ENCODE results near the gene AP3D1.

The AP3D1 gene

DNA sequence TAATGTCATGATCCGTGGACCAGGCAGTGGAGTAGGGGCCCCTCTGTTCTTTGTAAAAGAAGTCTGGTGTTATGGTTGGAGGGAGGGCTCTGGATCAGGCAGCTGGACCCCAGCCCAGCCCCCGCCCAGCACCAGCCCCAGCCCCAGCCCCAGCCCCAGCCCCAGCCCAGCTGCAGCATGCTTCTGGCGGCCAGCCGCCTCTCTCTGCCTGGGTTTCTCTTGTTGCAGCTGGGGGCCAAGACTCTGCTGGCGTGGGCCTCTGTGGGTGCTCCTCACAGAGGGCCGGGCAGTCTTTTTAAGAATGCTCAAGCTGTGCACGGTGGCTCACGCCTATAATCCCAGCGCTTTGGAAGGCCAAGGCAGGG lies 30.2 kb upstream of the AP3D1 start:
- DNase-seq (ENCODE audit: low spot score), result no peak

- no peak for DNase-seq (ENCODE audit: low spot score)
Observed at GRCh38 chr19:2180881-2181632, 29.7 kb upstream of the AP3D1 start.

- no peak for DNase-seq (ENCODE audit: low spot score)
Observed at GRCh38 chr19:2180114-2180513, 28.7 kb upstream of the AP3D1 start.

GRCh38 chr19:2179095-2179494 lies 27.7 kb upstream of the AP3D1 start:
- DNase-seq (ENCODE audit: low spot score), result no peak

- DNase-seq (ENCODE audit: low spot score), result no peak
Observed at GRCh38 chr19:2176337-2176994, 25.1 kb upstream of the AP3D1 start.

GRCh38 chr19:2175742-2176141 lies 24.4 kb upstream of the AP3D1 start:
- DNase-seq (ENCODE audit: low spot score), result no peak

- no peak for DNase-seq (ENCODE audit: low spot score)
Observed at GRCh38 chr19:2173767-2174577, 22.6 kb upstream of the AP3D1 start.

- DNase-seq (ENCODE audit: low spot score), result no peak
Observed at GRCh38 chr19:2173388-2173766, 22.0 kb upstream of the AP3D1 start.

- peak; percentile 84 for DNase-seq (ENCODE audit: low spot score)
Observed at GRCh38 chr19:2171349-2172145, 20.2 kb upstream of the AP3D1 start.

DNA sequence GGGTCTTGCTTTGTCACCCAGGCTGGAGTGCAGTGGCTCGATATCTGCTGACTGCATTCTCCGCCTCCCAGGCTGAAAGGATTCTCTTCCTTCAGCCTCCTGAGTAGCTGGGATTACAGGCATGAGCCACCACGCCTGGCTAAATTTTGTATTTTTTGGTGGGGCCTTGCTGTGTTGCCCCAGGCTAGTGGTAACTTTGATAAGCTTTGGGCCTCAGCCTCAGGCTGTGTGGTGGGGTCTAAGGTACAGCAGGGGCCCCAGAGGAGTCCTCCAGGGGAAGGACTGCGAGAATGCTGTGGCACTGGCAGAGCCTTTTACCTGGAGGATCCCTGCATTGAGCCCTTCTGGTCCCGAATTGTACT lies 19.6 kb upstream of the AP3D1 start:
- no peak for DNase-seq (ENCODE audit: low spot score)

GRCh38 chr19:2170219-2170618 lies 18.9 kb upstream of the AP3D1 start:
- DNase-seq (ENCODE audit: low spot score), result no peak

DNA sequence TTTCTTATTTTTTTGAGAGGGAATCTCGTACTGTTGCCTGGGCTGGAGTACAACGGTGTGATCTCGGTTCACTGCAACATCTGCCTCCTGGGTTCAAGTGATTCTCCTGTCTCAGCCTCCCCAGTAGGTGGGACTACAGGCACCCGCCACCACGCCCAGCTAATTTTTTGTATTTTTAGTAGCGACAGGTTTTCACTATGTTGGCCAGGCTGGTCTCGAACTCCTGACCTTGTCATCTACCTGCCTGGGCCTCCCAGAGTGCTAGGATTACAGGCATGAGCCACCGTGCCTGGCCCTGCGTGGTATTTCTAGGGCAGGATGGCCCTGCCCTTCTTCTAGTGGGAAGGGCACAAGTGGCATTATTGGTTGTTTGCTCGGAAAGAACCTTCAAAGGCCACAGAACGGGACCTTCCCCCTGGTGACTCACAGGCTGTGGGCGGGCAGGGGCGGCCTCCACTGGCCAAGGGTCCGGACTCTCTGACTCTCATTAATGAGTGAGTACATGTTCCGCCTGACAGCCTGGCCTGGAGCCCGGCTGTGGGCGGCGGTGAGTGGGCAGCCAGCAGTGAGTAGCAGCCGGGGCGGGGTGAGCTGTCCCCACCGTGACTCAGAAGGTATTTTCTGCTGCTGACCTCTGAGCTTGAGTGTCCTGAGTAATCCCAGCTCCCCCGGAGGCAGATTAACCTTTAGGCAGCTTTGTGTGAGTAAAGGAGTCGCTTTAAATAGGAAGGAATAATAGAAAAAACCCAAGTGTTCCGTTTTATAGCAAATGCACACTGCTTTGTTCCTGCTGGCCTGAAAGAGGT lies 17.5 kb upstream of the AP3D1 start:
- peak; percentile 39 for DNase-seq (ENCODE audit: low spot score)

DNA sequence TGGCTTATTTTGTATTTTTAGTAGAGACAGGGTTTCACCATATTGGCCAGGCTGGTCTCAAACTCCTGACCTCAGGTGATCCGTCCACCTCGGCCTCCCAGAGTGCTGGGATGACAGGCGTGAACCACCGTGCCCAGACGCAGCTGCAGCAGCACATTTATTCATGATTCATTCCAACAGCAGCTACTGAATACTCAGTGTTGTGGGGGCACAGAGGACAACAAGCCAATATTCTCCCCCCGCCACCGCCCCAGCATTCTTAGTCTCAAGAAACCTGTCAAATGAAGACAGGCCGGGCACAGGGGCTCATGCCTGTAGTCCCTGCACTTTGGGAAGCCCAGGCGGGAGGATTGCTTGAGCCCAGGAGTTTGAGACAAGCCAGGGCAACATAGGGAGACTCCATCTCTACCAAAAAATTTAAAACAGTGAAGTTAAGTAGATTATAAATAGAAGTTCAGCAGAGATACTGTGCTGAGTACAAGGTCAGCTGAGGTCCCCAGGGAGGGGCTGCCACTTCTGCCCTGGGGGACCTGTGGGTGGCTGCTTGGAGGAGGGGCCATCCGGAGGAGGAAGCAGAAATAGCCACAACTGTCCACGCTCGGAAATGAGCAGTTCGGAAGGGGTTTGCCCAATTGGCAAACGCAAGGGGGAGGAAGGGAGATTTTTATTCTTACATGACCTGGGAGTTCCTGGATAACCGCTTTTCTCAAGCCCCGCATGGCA lies 16.7 kb upstream of the AP3D1 start:
- DNase-seq (ENCODE audit: low spot score), result peak; percentile 67

DNA sequence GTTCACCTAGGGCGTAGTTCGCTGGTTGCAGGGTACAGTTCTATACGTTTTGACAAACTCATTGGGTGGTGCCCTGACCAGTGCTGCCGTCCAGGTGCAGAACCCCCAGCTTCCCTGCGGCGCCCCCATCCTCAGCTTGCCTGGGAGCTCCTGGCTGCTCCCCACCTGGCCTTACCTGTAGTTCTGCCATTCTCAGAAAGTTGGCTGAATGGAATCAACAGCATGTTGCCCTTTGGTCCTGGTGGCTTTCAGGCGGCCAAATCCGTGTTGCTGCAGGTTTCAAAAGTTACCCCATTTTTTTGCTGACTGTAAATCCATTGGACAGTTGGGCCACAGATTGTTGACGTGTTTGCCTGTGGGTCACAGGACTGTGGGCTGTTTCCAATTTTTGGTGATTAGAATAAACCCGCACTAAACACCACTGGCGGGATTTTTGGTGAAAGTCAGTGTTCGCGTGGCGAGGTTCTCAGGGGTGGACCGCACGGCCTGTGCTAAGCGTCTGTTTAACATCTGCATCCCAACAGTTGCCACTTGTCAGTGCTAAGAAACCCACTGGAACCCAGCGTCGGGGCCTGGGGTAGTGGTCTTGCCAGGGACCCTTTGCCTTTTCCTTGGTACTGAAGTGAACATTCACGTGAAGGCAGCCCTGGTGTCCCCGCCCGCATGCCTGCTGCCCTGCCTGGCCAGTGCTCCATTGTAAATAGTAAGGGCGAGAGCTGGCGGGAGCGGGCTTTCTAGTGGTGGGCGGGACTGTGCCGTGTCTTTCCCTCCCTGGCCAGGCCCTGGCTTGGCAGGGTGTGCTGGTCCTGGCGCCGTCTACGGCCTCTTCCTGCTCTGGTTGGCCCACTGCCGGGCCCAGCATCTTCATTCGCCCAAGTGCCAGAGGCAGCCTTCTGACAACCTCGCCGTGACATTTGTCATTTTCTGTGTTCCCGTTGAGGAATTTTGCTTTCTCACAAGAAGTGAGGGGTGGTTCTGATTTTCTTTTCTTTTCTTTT lies 15.7 kb upstream of the AP3D1 start:
- DNase-seq (ENCODE audit: low spot score), result no peak

DNA sequence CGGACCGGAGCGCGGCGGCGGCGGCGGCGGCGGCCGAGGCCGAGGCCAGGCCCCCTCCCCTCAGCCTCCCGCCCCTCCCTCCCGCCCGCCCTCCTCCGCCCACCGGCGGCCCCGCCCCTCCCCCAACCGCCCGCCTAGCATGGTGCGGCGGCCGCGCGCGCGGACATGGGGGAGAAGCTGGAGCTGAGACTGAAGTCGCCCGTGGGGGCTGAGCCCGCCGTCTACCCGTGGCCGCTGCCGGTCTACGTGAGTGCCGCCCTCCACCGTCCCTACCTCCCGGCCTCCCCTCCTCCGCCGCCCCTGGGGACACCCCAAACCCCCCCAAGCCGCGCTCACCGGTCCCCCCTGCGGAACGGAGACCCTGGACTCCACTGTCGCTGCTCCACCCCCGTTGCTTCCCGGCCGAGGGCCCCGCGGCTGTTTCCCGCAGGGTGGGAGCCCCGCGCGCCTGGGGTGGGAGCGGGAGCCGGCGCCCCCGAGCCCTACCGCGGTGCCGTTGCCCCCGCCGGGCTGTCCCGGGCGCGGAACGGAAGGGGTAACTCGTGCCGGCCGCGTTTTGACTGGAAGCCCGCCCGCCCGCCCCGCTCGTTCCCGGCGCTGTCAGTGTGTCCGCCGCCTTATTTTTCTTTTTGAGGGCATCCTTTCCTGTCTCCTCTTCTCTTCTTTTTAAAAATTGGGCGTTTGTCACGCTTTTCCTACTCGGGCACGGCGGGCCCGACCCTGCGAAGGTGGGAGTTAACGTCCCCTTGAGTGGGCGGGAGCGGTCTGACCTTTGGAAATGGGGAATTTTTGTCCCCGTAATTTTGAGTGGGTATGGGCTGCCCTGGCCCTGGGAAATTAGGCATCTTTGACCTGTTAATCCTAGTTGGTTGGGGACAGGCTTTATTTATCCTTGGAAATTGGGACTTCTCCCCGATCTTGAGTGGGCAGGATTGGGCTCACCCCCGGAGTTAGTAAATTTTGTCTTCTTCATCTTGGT lies 12.9 kb upstream of the AP3D1 start:
- no peak for DNase-seq (ENCODE audit: low spot score)

- DNase-seq (ENCODE audit: low spot score), result no peak
Observed at GRCh38 chr19:2160379-2160778, 9.0 kb upstream of the AP3D1 start.

GRCh38 chr19:2157452-2157851 lies 6.1 kb upstream of the AP3D1 start:
- no peak for DNase-seq (ENCODE audit: low spot score)

GRCh38 chr19:2154587-2155075 lies 3.3 kb upstream of the AP3D1 start:
- DNase-seq (ENCODE audit: low spot score), result no peak

All from germinal center (tissue), 1 donor.